GM12873 (cell line): ENCODE results near the gene MVB12B.

ENCODE experiments used
- TF ChIP-seq, protein P1 (sequence below): IDR thresholded peaks from 2 replicates; pipeline ENCODE4 v1.5.1; 2012; ENCODE audit warnings: low read depth, mild to moderate bottlenecking, moderate library complexity, low read length, control low read depth; ENCODE audit not compliant: insufficient read depth; ENCODE audit errors: missing control alignments

Gene MVB12B

DNA sequence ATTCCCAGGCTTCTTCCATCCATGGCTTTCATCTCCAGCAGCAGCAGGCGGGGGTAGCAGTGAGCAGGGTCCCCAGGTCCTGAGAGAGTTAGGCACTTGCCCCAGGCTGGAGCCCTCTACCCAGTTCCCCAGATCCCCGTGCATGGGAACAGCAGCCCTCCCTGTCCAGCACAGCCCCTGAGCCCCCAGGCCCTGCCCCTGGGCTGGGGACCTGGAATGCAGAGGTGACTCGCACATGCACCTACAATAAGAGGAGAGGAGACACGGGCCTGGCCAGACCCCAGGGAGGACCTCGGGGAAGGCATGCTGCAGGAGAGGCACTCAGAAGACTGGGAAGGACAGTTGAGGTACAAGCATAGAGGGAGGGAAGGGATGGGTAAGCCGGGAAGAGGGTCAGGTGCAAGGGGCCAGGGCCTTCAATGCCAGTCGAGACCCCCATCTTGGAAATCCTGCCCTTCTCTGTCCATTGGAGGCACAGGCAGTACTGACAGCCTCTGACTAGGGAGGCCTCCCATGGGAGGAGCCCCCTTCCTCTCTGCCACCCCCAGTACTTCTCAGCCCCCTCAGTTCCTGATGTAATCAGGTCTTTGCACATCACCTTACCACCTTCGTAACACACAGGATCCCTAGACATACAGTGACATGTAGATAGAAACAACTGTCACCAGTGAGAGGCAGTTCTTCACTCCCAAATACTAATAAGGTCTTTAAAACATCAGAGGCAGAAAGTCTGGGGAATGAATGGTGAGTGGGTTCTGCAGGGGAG is 151.8 kb downstream of the MVB12B start:
- TF ChIP-seq, protein P1, sequence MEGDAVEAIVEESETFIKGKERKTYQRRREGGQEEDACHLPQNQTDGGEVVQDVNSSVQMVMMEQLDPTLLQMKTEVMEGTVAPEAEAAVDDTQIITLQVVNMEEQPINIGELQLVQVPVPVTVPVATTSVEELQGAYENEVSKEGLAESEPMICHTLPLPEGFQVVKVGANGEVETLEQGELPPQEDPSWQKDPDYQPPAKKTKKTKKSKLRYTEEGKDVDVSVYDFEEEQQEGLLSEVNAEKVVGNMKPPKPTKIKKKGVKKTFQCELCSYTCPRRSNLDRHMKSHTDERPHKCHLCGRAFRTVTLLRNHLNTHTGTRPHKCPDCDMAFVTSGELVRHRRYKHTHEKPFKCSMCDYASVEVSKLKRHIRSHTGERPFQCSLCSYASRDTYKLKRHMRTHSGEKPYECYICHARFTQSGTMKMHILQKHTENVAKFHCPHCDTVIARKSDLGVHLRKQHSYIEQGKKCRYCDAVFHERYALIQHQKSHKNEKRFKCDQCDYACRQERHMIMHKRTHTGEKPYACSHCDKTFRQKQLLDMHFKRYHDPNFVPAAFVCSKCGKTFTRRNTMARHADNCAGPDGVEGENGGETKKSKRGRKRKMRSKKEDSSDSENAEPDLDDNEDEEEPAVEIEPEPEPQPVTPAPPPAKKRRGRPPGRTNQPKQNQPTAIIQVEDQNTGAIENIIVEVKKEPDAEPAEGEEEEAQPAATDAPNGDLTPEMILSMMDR, result no peak

DNA sequence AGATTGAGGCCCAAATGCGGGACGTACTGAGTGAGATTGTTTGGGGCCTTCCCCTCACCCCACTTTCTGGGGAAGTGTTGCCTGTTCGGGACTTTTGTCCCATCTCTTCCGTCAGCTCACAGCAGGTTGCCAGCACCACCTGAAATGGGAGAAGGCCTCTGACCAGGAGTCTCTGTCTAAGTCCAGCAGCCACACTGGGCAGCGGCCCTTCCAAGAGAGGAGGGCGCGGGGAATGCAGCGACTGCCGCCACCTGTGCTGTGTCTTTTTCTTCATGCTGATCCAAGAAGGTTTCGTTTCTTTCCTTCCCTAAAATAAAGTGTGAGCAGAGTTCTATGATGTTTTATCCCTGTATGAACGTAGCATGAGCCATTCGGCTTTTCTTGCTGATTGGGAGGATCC is 152.9 kb downstream of the MVB12B start:
- TF ChIP-seq, protein P1, result no peak

DNA sequence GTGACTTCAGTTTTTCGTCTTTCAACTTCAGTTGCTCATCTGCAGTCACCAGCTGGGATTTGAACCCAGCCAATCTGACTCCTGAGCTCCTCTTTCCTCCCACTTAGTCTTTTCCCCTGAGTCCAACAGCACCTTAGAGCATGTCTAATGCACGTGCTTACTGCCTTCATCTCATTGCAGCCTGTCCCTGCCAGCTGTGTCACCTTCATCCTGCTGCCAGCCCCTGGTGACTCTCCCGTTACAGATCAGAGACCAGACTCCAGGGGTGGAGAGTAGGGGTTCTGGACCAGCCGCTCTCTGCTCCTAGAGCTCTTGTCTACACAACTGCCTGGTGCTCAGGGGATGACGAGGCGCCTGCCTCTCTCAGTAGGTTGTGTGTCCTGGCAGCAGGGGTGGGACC is 154.2 kb downstream of the MVB12B start:
- TF ChIP-seq, protein P1, result no peak

DNA sequence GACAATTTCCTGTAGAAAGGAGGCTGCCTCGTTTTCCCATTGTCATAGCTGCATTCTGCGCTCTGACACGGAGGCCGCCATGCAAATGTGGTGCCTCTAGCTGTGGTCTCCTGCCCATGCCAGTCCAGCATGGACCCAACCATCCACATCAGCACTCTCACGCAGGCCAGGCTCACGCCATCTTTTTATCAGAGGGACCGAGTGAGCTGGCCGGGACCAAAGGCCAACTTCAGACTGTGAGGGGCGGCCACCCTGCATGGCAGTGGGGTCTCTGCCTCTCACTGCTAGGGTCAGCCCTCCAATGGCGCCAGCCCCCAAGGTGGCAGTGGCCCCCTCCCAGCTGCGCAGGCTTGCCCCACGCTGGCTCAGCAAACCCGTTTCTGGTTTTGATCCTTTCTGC is 155.2 kb downstream of the MVB12B start:
- TF ChIP-seq, protein P1, result no peak

DNA sequence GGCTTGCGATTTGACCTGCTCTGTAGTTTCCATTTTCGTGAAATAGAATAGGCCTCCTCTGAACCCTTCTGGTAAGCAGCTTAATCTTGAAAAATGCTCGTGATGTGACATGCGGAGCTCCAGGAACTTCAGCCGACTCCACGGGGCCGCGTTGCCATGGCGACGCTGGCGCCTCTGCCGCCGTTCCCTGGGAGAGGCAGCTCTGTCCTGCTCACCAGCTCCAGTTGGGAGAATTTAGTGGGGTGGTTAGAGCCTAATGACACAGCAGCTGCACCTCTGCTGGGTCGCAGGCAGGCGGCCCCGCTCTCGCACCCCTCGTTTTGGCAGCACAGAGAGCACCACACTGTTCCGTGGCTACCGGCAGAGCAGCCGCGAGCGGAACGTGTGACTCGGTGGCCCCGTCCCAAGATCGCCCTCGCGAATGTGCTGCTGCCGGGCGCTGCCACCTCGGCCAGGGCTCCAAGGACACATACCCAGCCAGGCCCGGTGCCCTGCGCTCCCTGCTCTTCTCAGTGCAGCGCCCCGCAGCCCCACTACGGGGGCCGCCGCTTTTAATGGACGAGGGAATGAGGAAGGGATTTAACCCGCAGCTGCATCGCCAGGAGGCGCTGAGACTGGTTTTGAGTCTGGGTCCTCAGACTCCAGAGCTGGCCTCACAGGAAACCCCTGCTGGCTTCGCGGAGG is 155.9 kb downstream of the MVB12B start:
- TF ChIP-seq, protein P1, result no peak

DNA sequence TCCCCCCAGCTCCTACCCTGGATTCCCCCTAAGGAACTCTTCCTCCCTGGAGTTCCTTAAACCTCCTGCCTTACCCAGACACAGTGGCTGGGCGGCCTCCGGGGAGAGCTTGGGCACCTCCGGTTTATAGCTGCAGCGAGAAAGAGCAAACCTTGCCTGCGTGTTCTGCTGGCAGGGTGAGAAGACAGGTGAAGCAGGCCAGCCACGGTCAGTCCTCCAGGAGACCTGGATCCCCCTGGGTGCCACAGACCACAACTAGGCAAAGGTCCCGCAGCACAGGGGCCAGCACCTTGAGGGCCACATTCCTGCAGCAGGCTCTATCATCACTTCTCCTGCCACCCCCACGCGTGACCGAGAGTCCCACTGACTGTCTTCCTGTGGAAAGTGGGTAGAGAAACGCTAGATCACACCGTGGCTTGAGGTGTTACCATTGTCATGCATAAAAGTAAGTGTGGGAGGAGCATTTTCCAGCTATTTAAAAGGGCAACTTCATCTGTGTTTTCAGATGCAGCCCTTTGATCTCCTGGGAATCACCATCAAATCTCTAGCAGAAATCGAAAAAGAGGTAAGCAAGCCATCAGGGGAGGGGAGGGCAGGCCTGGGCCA is 156.9 kb downstream of the MVB12B start:
- TF ChIP-seq, protein P1, result no peak

DNA sequence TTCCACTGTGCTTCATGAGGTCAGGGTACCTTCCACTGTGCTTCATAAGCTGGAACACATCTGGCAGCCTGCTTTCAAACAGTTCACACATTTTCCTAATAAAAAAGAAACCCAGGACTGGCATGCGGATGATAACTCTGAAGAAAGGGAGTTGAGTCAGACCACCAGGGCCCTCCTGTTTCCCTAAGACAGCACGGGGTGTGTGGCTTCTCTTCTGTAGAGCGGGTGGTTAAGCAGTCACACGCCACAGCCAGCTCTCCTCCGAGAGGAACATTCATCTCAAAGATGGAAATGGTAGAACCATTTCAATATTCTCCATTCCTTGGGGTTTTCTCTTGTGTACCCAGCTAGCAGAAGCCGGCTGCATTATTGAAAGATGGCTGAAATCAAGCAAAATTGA is 159.0 kb downstream of the MVB12B start:
- TF ChIP-seq, protein P1, result no peak
